ENCODE results near the gene CDH23. TPM values are rescaled to one million over a fixed set of nuclear protein-coding genes. Genes with fewer than 3 reads are reported as not detected.

CDH23 gene
- total RNA-seq, 4 donors from 2014 or later, result 14.4 to 29.6 (median 19.7) TPM

DNA sequence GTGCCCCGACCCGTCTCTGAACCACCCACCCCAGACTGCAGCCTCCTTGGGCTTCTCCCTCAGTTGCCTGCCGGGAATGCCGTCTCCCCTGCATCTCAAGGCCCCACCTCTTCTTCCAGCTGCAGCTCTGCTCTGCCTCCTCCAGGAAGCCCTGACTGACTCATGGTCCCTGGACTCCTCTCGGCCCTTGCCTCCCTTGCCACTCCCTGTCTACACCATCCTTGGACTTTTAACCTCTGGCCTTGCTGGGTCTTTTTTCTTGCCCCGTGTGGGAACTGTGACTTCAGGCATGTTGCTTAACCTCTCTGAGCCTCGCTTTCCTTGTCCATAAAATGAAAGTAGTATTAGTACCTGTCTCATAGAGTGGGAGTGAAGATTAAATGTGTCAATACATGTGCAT, 266.6 kb downstream of the CDH23 start:
- Histone ChIP-seq H3K9me3 (no peaks in the 10 kb centered on the region), H3K4me1 (peaks cover 0 to 41% (median 34%) of the 10 kb centered on the region in 4 donors), H3K27ac (replicated peaks in 1 of 4) (no peak overlapping the region), H3K4me3 (no peak overlapping the region), H3K36me3 (no peaks in the 10 kb centered on the region), H3K27me3 (no peaks in the 10 kb centered on the region)
- TF ChIP-seq POLR2AphosphoS5 (IDR thresholded peaks at IDR 0.05) (no peak), EP300 (IDR thresholded peaks at IDR 0.05) (no peak), POLR2A (IDR thresholded peaks at IDR 0.05; ENCODE audit: low read depth) (no peak)
- TF ChIP-seq, protein P1, sequence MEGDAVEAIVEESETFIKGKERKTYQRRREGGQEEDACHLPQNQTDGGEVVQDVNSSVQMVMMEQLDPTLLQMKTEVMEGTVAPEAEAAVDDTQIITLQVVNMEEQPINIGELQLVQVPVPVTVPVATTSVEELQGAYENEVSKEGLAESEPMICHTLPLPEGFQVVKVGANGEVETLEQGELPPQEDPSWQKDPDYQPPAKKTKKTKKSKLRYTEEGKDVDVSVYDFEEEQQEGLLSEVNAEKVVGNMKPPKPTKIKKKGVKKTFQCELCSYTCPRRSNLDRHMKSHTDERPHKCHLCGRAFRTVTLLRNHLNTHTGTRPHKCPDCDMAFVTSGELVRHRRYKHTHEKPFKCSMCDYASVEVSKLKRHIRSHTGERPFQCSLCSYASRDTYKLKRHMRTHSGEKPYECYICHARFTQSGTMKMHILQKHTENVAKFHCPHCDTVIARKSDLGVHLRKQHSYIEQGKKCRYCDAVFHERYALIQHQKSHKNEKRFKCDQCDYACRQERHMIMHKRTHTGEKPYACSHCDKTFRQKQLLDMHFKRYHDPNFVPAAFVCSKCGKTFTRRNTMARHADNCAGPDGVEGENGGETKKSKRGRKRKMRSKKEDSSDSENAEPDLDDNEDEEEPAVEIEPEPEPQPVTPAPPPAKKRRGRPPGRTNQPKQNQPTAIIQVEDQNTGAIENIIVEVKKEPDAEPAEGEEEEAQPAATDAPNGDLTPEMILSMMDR (IDR thresholded peaks at IDR 0.05), result no peak
- 89% methylated on average over 7 of the region's 7 CpGs for WGBS
- intact Hi-C loops (cut with DNase I), result no loop called here
- no peak for DNase-seq (ENCODE audit: extremely low spot score)

DNA sequence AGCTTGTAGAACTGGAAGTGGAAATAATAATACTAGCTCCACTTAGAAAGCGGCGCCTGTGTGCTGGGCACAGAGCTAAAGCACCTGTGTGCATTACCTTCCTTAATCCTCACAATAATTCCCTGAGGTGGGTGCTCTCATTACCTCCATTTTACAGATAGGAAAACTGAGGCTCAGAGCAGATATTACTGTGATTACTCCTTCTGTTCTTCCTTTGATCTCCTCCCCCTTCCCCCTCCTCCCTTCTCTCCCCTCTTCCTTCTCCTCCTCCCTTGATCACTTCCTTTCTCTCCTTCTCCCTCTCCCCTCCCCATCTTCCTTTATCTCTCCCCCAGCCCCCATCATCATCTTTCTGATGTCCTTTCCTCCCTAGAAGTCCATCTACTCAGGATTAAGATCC, 267.9 kb downstream of the CDH23 start:
- no peak for DNase-seq (ENCODE audit: extremely low spot score)

DNA sequence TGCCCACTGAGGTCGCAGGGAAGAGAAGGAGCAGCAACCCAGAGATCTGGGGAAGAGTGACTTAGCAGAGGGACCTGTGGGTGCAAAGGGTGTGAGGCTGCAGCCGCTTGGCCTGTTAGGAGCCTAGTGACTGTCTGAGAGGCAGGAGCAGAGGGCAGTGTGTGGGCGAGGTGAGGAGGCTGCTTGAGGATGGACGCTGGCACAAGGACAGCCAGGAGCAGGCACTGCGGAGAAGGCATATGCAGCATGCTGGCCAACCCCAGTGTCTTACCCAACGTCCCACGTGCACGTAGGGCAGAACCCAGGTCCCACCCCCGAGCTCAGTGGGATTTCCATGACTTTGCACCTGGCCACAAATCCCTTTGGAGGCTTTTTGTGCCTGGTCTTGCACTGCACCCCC, 268.7 kb downstream of the CDH23 start:
- no peaks in the 10 kb centered on the region for H3K9me3 ChIP-seq
- no peaks in the 10 kb centered on the region for H3K36me3 ChIP-seq
- intact Hi-C loops (cut with DNase I), result no loop called here
- WGBS, result 91% methylated on average over 9 of the region's 9 CpGs
- no peak overlapping the region for H3K4me3 ChIP-seq
- H3K27ac ChIP-seq (replicated peaks in 1 of 4), result no peak overlapping the region
- H3K4me1 ChIP-seq, result peaks cover 0 to 49% (median 34%) of the 10 kb centered on the region in 4 donors
- DNase-seq (ENCODE audit: extremely low spot score), result no peak
- no peak for TF ChIP-seq EP300 (IDR thresholded peaks at IDR 0.05)
- no peak for TF ChIP-seq POLR2A (IDR thresholded peaks at IDR 0.05; ENCODE audit: low read depth)
- H3K27me3 ChIP-seq, result no peaks in the 10 kb centered on the region

More for the DNA sequence above, 267.9 kb downstream of the CDH23 start:
- 58% methylated on average over 2 of the region's 2 CpGs for WGBS
- intact Hi-C loops (cut with DNase I), result no loop called here
- Histone ChIP-seq H3K4me3 (no peak overlapping the region), H3K27me3 (no peaks in the 10 kb centered on the region), H3K9me3 (no peaks in the 10 kb centered on the region), H3K36me3 (no peaks in the 10 kb centered on the region), H3K4me1 (peaks cover 0 to 49% (median 34%) of the 10 kb centered on the region in 4 donors), H3K27ac (replicated peaks in 1 of 4) (no peak overlapping the region)
- no peak for TF ChIP-seq POLR2A (IDR thresholded peaks at IDR 0.05; ENCODE audit: low read depth)
- no peak for TF ChIP-seq EP300 (IDR thresholded peaks at IDR 0.05)
- TF ChIP-seq, protein P1 (IDR thresholded peaks at IDR 0.05), result no peak
- no peak for TF ChIP-seq POLR2AphosphoS5 (IDR thresholded peaks at IDR 0.05)

DNA sequence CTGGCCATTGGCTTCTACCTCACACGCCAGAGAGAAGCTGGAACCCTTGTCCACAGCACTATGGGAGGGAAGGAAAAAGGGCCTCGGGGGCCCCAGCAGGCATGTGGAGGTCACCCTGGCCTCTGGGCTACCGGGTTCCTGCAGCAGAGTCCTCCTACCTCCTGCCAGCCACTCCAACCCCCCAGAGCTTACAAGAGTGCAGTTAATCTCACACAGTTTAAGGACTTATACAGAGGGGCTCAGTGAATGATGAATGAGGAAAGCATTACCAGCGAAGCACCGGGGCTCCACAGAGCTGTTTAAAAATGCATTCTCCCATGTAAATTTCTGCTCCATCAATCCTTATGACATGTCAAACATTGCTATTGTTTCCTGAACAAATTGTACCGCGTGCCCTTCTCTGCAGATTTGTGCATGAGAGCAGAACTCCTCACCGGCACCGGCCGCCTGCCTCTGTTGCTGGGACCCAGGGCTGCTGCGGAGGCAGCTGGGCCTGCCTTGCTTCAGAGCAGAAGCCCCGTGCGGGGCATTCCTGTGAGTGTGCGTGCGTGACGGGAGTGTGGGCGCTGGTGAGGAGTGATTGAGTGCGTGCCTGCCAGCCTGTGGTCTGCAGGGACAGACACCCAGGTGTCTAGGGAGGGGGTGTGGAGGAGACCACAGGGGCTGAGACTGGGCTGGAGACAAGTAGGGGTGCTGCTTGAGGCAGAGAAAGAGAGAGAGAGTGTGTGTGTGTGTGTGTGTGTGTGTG, 270.1 kb downstream of the CDH23 start:
- intact Hi-C loops (cut with DNase I), result no loop called here
- Histone ChIP-seq H3K9me3 (no peaks in the 10 kb centered on the region), H3K4me1 (peaks cover 0 to 49% (median 34%) of the 10 kb centered on the region in 4 donors), H3K36me3 (no peaks in the 10 kb centered on the region), H3K27ac (replicated peaks in 1 of 4) (peak overlapping the region; percentile 22 to 69 (median 54)), H3K27me3 (no peaks in the 10 kb centered on the region), H3K4me3 (peak overlapping the region in 2 of 4 donors; percentile 16 to 32)
- no peak for TF ChIP-seq EP300 (IDR thresholded peaks at IDR 0.05)
- TF ChIP-seq, protein P1 (IDR thresholded peaks at IDR 0.05), result no peak
- TF ChIP-seq POLR2AphosphoS5 (IDR thresholded peaks at IDR 0.05), result peak in 1 of 2 donors; percentile 34
- TF ChIP-seq POLR2A (IDR thresholded peaks at IDR 0.05; ENCODE audit: low read depth), result no peak
- DNase-seq (ENCODE audit: extremely low spot score), result no peak
- WGBS, result 40% methylated on average over 18 of the region's 18 CpGs

DNA sequence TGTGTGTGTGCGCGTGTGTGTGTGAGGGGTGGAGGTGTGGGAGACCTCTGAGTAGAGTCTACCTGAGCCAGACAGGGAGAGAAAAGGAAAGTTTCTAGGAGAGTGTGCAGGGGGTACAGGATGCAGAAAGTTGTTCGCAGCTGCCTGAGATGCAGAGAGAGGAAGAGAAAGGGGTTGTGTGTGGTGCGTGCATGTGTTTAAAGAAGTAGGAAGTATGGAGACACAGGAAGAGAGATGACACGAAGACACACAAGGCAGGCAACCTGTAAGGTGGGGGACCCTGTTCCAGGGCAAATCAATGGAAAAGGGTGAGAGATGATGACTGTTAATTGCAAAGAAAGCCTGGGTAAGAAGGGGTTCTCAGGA, 270.6 kb downstream of the CDH23 start:
- peaks cover 0 to 49% (median 34%) of the 10 kb centered on the region in 4 donors for H3K4me1 ChIP-seq
- TF ChIP-seq POLR2AphosphoS5 (IDR thresholded peaks at IDR 0.05), result no peak
- TF ChIP-seq POLR2A (IDR thresholded peaks at IDR 0.05; ENCODE audit: low read depth), result no peak
- no peak for TF ChIP-seq EP300 (IDR thresholded peaks at IDR 0.05)
- TF ChIP-seq, protein P1 (IDR thresholded peaks at IDR 0.05), result no peak
- H3K4me3 ChIP-seq, result peak overlapping the region in 1 of 4 donors; percentile 32
- intact Hi-C loops (cut with DNase I), result no loop called here
- DNase-seq (ENCODE audit: extremely low spot score), result no peak
- no peaks in the 10 kb centered on the region for H3K36me3 ChIP-seq
- H3K9me3 ChIP-seq, result no peaks in the 10 kb centered on the region
- H3K27me3 ChIP-seq, result no peaks in the 10 kb centered on the region
- H3K27ac ChIP-seq (replicated peaks in 1 of 4), result peak overlapping the region in 2 of 4 donors; percentile 40 to 69
- 35% methylated on average over 5 of the region's 5 CpGs for WGBS
